H4 (cell line): Measurements from ENCODE around the gene TEX51. TPM values are rescaled to one million over a fixed set of nuclear protein-coding genes. Genes with fewer than 3 reads are reported as not detected.

Source experiments
- DNase-seq: peaks from one replicate; pipeline ENCODE4 v3.0.0-alpha.2; 2015; ENCODE audit warnings: low spot score
- total RNA-seq: library from RNA; depleted of rRNA; stranded (reverse); fragments of >200 nt; shearing (Covaris generic); gene quantifications from 2 replicates; pipeline ENCODE4 v1.2.3, GENCODE V29; 2014; rRNA removed

TEX51 gene
- total RNA-seq = not detected in 2 replicates

DNA sequence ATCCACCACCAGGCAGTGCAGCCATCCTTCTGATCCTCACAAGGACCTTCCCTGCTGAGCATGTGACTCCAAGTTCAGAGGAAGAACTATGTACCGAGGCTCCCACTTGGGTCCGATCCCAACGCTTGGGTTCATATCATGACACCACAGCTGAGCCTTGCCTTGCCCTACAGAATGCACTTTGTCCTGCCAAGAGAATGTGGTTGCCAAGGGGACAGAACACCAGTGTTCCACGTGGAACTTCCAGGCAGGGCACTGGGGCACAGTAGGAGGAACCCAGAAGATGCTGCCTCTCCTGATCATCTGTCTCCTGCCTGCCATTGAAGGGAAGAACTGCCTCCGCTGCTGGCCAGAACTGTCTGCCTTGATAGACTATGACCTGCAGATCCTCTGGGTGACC, at the start of gene TEX51:
Gene TEX51, plus strand, starts transcription at position 255 of the 400 bp plus-strand sequence. Its CDS starts 29 bp downstream, at position 284.
- no peak for DNase-seq

DNA sequence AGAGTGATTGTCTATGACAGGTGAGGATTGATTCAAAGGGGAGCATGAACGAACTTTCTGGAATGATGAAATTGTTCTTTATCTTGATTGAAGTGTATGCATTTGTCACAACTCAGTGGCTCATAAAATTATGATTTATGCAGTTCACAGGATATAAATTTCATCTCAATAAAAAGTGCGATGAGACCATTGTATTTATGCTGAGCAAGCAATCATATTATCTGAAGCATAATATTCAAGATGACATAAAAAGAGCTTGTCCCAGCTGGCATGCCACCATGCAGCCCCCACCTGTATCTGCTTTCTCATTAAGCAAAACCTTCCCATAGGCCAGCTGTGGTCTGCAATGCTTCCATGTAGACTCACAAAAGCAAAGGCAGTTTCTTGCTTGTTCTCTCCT, 49.6 kb upstream of the TEX51 start:
- no peak for DNase-seq

DNA sequence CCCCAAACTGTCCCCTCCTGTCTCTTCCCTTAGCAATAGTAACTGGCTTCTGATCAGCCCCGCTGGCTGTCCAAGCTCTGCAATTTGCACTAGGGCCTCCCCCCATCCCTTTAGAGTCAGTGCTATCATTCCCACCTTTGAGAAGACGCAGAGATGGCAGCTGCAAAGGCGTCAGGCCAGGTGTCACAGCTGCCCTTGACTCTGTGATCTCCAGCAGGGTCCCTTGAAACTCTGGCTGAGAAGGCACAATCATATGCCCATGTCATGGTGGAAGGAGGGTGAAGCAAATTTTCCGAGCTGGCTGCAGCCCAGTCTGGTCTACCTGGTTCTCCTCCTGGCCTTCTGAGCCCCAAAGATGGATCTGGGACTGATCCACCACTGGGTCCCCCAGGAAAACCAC, 49.2 kb upstream of the TEX51 start:
- no peak for DNase-seq

GRCh38 chr2:126849991-126850535, 48.6 kb upstream of the TEX51 start:
- no peak for DNase-seq

- DNase-seq = no peak
Observed at GRCh38 chr2:126850940-126851339, 47.8 kb upstream of the TEX51 start.

DNA sequence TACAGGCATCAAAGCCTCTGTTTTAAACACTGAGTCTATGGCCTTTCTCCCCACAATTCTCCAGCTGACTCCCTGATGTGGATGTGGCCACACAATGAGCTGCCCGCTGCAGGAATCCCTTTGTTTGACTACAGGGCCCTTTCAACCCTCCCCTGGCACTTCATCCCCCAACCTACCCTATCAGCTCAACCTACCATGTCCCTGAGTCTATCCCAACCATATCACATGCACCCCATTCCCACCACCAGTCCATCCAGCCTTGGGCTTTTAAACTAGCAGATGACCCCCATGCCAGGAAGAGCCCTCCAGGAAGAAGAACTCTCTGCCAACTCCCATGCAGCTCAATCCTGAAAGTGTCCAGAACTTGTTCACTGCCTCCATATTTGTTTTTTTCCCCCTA, 46.9 kb upstream of the TEX51 start:
- no peak for DNase-seq

GRCh38 chr2:126852361-126852760, 46.3 kb upstream of the TEX51 start:
- DNase-seq = no peak

- no peak for DNase-seq
Observed at GRCh38 chr2:126855606-126856005, 43.1 kb upstream of the TEX51 start.

- no peak for DNase-seq
Observed at GRCh38 chr2:126856403-126856802, 42.3 kb upstream of the TEX51 start.

DNA sequence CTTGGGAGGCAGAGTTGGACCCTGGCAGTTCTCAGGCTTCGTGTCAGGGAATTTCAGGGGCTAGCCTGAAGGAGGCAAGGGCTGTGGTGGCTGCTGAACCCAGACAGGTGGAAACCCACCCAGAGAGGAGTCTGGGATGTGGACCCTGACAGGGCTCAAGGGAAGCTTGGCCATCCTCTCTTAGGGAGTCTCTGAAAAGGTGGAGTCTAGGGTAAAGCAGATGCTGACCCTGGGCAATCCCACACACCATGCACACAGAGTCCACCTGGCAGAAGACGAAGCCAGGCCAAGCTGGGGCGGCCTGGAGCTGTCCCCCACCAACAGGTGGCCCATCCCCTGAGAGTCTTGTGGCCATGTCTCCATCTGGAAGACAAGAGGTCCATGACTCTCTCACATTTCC, 41.2 kb upstream of the TEX51 start:
- DNase-seq = no peak

GRCh38 chr2:126858013-126858412, 40.7 kb upstream of the TEX51 start:
- DNase-seq = no peak

- no peak for DNase-seq
Observed at GRCh38 chr2:126858436-126858835, 40.3 kb upstream of the TEX51 start.

DNA sequence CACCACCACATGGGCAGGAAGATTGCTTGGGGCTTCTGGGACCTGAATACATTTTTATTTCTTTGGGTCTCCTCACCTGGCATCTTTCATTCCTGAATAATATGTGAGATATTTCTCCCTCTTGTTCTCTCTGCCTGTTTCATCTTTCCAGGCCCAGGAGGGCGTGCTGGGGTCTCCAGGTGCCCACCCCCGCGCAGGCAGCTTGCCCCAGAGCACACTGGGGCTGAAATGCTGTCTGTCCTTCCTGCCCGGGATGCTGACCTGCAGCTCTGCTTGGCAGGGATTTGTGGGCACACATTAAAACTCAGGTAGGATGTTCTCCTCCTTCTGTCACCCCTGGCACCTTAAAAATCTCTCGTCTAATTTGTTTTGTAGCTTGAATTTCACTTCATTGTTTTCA, 39.7 kb upstream of the TEX51 start:
- no peak for DNase-seq

GRCh38 chr2:126859631-126860030, 39.1 kb upstream of the TEX51 start:
- DNase-seq = no peak

DNA sequence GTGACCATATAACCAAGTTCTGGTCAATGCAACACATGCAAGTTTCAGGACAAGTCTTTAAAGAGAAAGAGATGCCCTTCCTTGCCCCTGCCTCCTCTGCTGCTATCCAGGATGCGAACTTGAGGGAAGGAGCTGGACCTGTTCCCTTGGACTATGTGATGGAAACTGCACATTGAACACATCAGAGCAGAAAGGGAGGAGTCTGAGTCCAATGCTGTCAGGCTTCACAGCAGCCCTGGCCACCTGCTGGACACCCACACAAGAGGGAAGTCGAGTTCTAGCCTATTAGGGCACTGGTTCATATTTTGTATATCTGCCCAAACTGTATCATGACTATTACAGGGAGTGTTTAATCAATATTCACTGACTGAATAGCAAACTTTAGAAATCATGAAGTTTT, 38.3 kb upstream of the TEX51 start:
- DNase-seq = no peak

GRCh38 chr2:126862730-126863129, 36.0 kb upstream of the TEX51 start:
- DNase-seq = no peak

DNA sequence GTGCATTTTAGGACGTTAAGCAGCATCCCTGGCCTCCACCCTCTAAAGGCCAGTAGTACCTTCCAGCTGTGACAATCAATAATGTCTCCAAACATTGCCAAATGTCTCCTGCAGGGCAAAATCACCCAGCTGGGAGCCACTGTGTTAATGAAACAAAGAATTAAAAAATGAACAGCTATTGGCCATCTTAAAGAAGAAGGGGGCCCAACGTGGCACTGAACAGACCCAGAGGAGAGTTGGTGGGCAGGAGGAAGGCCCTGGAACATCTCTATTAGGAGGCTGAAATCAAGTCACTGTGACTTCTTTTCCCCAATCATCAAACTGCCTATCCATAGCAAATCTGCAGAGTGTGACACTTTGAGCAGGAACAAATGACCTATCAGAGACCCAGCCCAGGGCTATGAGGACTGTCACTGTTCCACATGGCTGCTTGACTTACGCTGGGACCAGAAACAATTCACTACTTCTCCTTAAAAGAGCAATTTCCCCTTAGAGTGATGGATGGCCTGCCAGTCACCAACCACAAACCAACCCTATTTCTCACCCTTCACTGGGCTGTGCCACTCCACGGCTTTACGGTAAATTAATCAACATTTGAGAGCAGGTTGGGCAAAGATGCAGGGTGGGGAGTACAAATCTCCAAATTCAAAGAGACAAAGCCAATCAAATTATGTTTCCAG, 35.2 kb upstream of the TEX51 start:
- DNase-seq = no peak

DNA sequence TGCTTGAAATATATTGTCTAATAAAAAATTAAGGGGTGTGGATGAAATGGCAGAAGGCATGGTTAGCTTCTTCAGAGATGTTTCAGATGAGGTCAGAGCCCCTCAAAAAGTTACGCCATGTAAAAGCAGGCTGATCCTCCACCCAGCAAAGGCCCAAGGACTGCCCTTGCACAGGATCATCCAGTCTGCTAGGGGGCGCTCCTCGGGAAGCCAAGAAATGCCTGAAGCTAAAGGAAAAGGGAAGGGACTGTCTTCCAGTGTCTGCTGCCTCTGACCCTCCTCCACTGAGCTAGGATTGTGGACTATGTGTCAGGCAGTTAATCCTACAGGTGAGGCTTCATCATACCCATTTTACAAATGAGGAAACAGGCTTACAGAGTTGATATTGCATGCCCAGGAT, 33.8 kb upstream of the TEX51 start:
- DNase-seq = no peak

DNA sequence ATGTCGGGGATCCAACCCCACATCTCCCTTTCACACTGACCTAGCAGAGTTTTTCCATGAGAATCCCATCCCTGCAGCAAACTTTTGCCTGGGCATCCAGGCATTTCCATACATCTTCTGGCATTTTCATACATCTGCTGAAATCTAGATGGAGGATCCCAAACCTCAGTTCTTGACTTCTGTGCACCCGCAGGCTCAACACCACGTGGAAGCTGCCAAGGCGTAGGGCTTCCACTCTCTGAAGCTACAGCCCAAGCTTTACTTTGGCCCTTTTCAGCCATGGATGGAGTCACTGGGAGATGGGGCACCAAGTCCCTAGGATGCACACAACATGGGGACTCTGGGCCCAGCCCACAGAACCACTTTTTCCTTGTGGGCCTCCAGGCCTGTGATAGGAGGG, 32.2 kb upstream of the TEX51 start:
- DNase-seq = no peak

- DNase-seq = no peak
Observed at GRCh38 chr2:126874961-126875360, 23.7 kb upstream of the TEX51 start.

DNA sequence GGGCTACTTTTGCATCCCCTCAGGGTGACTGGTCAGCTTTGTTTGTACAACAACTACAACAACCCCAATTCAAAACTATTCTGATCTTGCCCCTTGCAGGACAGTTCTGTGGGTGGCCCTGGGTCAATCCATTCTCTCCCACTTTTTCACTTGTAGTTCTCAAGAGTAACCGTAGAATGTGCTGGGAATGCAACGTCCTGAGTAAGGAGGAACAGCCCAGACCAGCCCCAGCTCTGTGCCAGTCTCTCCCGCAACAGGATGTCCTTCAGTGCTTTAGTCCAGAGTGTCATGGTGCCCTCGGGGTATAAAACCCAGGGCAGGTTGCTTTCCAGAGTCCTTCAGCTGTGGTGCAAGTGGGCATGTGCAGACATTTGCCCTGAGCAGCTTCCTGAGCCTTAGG, 22.1 kb upstream of the TEX51 start:
- DNase-seq = no peak

GRCh38 chr2:126877041-126877440, 21.6 kb upstream of the TEX51 start:
- no peak for DNase-seq

- no peak for DNase-seq
Observed at GRCh38 chr2:126877861-126878565, 20.7 kb upstream of the TEX51 start.
